Stimulated activated naive CD8-positive, alpha-beta T cell treated with anti-CD3 and anti-CD28 coated beads, Interleukin-15, Interleukin-2, amounts not matched to agents 100 ng/mL and 50 ng/mL, for 24 hours (primary cell): ENCODE data around the gene FGFR3.
"Not testable (repeated sequence)": the region's sequence is repeated elsewhere in the genome, so short reads cannot be mapped to it uniquely, and the experiment has no call there.

Source experiments
- H3K27ac Mint-ChIP-seq: one replicate; pipeline ENCODE4 v1.8.0; 2021; ENCODE audit warnings: mild to moderate bottlenecking, mixed read lengths
- H3K27me3 Mint-ChIP-seq: one replicate; pipeline ENCODE4 v1.8.0; 2021; ENCODE audit warnings: mixed read lengths
- H3K36me3 Mint-ChIP-seq: one replicate; pipeline ENCODE4 v1.8.0; 2021; ENCODE audit warnings: low read depth, mixed read lengths
- H3K4me1 Mint-ChIP-seq: one replicate; pipeline ENCODE4 v1.8.0; 2021; ENCODE audit warnings: low read depth, mixed read lengths
- H3K4me3 Mint-ChIP-seq: one replicate; pipeline ENCODE4 v1.8.0; 2021; ENCODE audit warnings: mild to moderate bottlenecking, mixed read lengths
- H3K9me3 Mint-ChIP-seq: one replicate; pipeline ENCODE4 v1.8.0; 2021; ENCODE audit warnings: mixed read lengths

Gene FGFR3

DNA sequence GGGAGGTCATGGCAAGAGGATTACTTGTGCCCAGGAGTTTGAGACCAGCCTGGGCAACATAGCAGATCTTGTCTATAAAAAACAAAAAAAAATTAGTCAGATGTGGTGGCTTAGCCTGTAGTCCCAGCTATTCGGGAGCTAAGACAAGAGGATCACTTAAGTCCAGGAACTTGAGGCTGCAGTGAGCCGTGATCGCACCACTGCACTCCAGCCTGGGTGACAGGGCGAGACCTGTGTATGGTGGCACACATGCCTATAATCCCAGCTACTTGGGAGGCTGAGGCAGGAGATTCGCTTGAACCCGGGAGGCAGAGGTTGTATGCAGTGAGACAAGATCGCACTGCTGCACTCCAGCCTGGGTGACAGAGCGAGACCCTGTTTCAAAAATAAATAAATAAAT, 42.7 kb downstream of the FGFR3 start:
- H3K27me3 Mint-ChIP-seq, H3K4me3 Mint-ChIP-seq, H3K27ac Mint-ChIP-seq, H3K9me3 Mint-ChIP-seq: not testable (repeated sequence)
- Mint-ChIP-seq H3K4me1 (peaks cover 11% of the 10 kb centered on the region), H3K36me3 (peaks cover 63% of the 10 kb centered on the region)

DNA sequence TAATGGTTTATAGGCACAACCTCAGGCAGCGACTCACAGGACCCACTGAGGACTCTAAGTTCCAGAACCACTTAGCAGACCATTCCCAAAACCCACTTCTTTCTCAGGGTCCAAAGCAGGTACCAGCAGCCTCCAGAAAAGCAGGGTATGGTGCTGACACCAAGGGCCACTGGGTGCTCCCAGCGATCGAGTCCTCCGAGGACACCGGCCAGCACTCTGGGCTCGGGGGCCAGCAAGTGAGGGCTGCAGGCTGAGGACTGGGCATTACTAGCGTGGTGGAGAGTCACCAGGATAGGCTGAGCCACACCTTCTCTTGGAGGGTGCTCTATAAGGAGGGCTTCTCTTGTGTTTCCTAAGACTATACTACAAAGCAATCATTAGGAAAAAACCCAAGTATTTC, 43.6 kb downstream of the FGFR3 start:
- Mint-ChIP-seq H3K4me1 (peaks cover 11% of the 10 kb centered on the region), H3K27ac (no peak overlapping the region), H3K4me3 (no peak overlapping the region), H3K9me3 (no peaks in the 10 kb centered on the region), H3K27me3 (no peaks in the 10 kb centered on the region), H3K36me3 (peaks cover 62% of the 10 kb centered on the region)

GRCh38 chr4:1837069-1837468, 44.0 kb downstream of the FGFR3 start:
- peaks cover 60% of the 10 kb centered on the region for H3K36me3 Mint-ChIP-seq
- no peak overlapping the region for H3K27ac Mint-ChIP-seq
- no peaks in the 10 kb centered on the region for H3K27me3 Mint-ChIP-seq
- H3K4me3 Mint-ChIP-seq: no peak overlapping the region
- H3K4me1 Mint-ChIP-seq: peaks cover 11% of the 10 kb centered on the region
- H3K9me3 Mint-ChIP-seq: no peaks in the 10 kb centered on the region

DNA sequence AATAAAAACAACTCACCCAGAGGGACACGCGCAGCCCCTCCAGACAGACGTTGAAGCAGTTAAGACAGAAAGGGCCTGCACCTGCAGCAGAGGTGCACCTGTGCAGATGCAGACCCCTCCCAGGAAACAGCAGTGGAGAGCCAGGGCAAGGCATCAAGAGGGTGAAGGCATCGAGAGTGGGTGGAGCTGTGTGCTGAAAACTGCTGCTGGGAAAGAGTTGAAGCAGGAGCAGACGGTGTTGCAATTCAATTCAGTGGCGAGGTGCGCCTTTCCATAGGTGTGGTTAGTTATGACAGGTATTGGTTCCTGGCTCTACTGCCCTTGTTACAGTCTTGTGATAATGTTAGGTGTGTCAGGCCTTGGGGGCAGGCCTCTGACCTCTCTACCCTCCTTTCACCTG, 46.2 kb downstream of the FGFR3 start:
- Mint-ChIP-seq H3K36me3 (peaks cover 70% of the 10 kb centered on the region), H3K9me3 (no peaks in the 10 kb centered on the region), H3K4me1 (peaks cover 6% of the 10 kb centered on the region), H3K27me3 (no peaks in the 10 kb centered on the region), H3K4me3 (no peak overlapping the region), H3K27ac (no peak overlapping the region)

DNA sequence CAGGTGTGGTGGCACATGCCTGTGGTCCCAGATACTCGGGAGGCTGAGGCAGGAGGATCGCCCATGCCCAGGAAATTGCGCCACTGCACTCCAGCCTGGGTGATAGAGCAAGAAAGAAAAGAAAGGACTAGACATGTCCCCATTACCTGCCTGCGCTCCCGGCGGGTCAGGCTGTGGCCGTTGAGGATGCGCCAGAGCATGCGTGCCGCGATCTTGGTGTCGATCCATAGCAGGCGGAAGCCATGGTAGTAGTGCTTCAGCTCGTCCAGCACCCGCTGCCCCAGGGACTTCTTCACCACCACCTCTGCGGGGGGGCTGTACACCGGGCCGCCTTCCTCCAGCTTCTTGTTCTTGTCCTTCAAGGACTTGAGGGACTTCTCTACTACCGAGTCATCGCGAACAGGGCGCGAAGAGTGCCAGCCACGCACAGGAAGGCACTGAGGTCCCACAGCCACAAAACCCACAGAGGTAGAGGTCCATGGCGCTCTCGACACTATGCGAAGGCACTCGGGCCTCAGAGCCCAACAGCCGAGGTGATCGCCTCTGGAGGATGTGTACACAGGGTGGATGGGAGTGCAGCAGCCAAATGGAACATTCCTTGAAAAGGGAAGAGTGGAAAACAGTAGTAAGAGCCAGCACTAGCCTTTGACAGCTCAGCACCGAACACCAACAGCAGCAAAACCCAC, 48.3 kb downstream of the FGFR3 start:
- Mint-ChIP-seq H3K4me3 (no peak overlapping the region), H3K36me3 (peaks cover 63% of the 10 kb centered on the region), H3K9me3 (no peaks in the 10 kb centered on the region), H3K27ac (no peak overlapping the region), H3K27me3 (no peaks in the 10 kb centered on the region), H3K4me1 (peaks cover under 1% of the 10 kb centered on the region)

GRCh38 chr4:1841887-1842210, 48.8 kb downstream of the FGFR3 start:
- H3K27ac Mint-ChIP-seq: no peak overlapping the region
- H3K4me1 Mint-ChIP-seq: peaks cover 5% of the 10 kb centered on the region
- H3K4me3 Mint-ChIP-seq: no peak overlapping the region
- H3K9me3 Mint-ChIP-seq: no peaks in the 10 kb centered on the region
- peaks cover 64% of the 10 kb centered on the region for H3K36me3 Mint-ChIP-seq
- no peaks in the 10 kb centered on the region for H3K27me3 Mint-ChIP-seq

GRCh38 chr4:1842339-1842895, 49.3 kb downstream of the FGFR3 start:
- peak overlapping the region; percentile 19 for H3K27ac Mint-ChIP-seq

GRCh38 chr4:1842993-1843448, 49.9 kb downstream of the FGFR3 start:
- peaks cover 64% of the 10 kb centered on the region for H3K36me3 Mint-ChIP-seq
- no peak overlapping the region for H3K27ac Mint-ChIP-seq
- H3K4me3 Mint-ChIP-seq: no peak overlapping the region
- H3K9me3 Mint-ChIP-seq: no peaks in the 10 kb centered on the region
- no peaks in the 10 kb centered on the region for H3K27me3 Mint-ChIP-seq
- H3K4me1 Mint-ChIP-seq: peaks cover 6% of the 10 kb centered on the region

More at GRCh38 chr4:1842339-1842895, 49.3 kb downstream of the FGFR3 start:
- H3K9me3 Mint-ChIP-seq: no peaks in the 10 kb centered on the region
- H3K4me1 Mint-ChIP-seq: peaks cover 6% of the 10 kb centered on the region
- H3K27me3 Mint-ChIP-seq: no peaks in the 10 kb centered on the region
- H3K4me3 Mint-ChIP-seq: no peak overlapping the region
- H3K36me3 Mint-ChIP-seq: peaks cover 64% of the 10 kb centered on the region

DNA sequence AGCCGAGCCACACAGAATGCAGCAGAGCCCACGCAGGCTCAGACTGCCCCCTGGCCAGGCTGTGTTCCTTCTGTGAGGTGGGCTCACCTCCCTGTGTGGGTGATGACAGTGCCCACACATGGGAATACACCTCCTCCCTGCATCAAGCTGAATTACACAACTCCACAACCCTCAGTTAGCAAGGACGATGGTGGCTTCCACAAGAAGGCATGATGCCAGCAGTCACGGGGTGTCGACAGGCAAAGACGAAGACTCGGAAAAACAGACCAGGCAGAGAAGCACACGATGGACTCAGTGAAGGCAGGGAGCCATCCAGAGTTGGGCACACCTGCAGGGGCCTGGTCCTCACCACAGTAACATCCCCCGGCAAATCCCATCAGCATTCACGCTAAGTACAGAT, 50.8 kb downstream of the FGFR3 start:
- H3K4me1 Mint-ChIP-seq: peaks cover 6% of the 10 kb centered on the region
- peaks cover 61% of the 10 kb centered on the region for H3K36me3 Mint-ChIP-seq
- no peak overlapping the region for H3K4me3 Mint-ChIP-seq
- no peaks in the 10 kb centered on the region for H3K9me3 Mint-ChIP-seq
- H3K27me3 Mint-ChIP-seq: no peaks in the 10 kb centered on the region
- no peak overlapping the region for H3K27ac Mint-ChIP-seq

- not testable (repeated sequence) for H3K27me3 Mint-ChIP-seq, H3K4me1 Mint-ChIP-seq
Measured at GRCh38 chr4:1844618-1845017, 51.5 kb downstream of the FGFR3 start.

GRCh38 chr4:1846580-1846979, 53.5 kb downstream of the FGFR3 start:
- Mint-ChIP-seq H3K4me1 (peaks cover 14% of the 10 kb centered on the region), H3K36me3 (peaks cover 48% of the 10 kb centered on the region), H3K4me3 (no peak overlapping the region), H3K27me3 (no peaks in the 10 kb centered on the region), H3K9me3 (no peaks in the 10 kb centered on the region), H3K27ac (no peak overlapping the region)

More at GRCh38 chr4:1844618-1845017, 51.5 kb downstream of the FGFR3 start:
- peaks cover 55% of the 10 kb centered on the region for H3K36me3 Mint-ChIP-seq
- H3K4me3 Mint-ChIP-seq, H3K27ac Mint-ChIP-seq, H3K9me3 Mint-ChIP-seq: not testable (repeated sequence)

- Mint-ChIP-seq H3K36me3 (peaks cover 38% of the 10 kb centered on the region), H3K9me3 (no peaks in the 10 kb centered on the region), H3K4me1 (peaks cover 43% of the 10 kb centered on the region), H3K27ac (no peak overlapping the region), H3K4me3 (no peak overlapping the region), H3K27me3 (no peaks in the 10 kb centered on the region)
Measured at GRCh38 chr4:1850276-1850675, 57.2 kb downstream of the FGFR3 start.

DNA sequence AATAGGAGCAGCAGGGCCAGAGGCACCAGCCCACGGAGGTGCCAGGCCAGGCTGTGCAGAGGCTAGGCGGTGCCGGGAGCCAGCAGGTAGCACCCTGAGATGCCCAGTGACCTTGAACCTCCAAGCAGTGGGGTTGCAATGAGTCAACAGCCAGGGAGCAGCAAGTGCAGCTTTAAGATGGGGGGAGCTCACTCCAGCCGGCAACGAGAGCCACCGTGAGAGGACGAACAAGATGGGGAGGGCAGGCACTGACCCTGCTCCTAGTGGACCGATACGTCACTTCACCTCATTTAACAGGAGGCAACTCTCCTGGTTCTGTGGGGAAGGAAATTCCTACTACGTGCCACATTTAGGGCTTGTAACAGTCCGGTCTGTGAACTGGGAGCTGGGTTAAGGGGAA, 58.1 kb downstream of the FGFR3 start:
- Mint-ChIP-seq H3K4me3 (no peak overlapping the region), H3K27ac (no peak overlapping the region), H3K36me3 (peaks cover 35% of the 10 kb centered on the region), H3K9me3 (no peaks in the 10 kb centered on the region), H3K27me3 (no peaks in the 10 kb centered on the region), H3K4me1 (peaks cover 43% of the 10 kb centered on the region)

DNA sequence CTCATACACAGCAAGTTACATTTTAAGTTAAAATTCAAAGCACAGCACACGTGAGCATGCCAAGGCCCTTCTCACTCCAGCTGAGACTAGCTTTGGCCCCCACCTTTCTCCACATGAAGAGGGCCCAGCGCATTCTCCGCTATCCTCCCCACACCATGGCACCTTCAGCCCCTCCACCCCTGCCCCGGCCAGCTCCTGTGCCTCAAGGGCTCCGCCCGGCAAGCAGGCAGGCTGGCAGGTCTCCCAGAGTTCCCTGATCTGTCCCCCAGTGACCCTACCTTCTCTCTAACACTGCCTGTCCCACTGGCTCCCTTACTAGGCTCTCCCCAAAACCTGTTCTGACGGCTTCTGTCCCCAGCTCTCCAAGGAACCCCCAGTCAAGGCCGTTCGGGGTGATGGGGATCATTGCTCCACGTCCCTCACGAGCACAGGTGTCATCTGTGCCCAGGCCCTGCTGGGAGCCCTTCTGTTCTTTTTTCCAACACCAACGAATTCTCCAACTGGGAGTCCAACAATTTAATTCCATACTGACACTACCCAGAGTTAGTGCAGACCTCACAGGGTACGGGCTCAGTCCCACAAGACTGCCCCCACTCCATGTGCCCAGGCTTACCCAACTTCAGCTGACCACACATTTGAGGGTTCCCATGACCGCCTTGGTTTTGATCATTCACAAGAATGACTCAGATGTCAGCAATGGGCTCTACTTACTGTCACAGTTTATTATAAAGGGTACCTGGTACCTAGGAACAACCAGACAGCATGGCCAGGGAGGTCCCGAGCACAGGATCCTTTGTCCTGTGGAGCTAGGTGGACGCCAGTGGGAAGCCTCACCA, 58.7 kb downstream of the FGFR3 start:
- Mint-ChIP-seq H3K9me3 (no peaks in the 10 kb centered on the region), H3K36me3 (peaks cover 29% of the 10 kb centered on the region), H3K4me3 (no peak overlapping the region), H3K27me3 (no peaks in the 10 kb centered on the region), H3K4me1 (peaks cover 38% of the 10 kb centered on the region), H3K27ac (no peak overlapping the region)

DNA sequence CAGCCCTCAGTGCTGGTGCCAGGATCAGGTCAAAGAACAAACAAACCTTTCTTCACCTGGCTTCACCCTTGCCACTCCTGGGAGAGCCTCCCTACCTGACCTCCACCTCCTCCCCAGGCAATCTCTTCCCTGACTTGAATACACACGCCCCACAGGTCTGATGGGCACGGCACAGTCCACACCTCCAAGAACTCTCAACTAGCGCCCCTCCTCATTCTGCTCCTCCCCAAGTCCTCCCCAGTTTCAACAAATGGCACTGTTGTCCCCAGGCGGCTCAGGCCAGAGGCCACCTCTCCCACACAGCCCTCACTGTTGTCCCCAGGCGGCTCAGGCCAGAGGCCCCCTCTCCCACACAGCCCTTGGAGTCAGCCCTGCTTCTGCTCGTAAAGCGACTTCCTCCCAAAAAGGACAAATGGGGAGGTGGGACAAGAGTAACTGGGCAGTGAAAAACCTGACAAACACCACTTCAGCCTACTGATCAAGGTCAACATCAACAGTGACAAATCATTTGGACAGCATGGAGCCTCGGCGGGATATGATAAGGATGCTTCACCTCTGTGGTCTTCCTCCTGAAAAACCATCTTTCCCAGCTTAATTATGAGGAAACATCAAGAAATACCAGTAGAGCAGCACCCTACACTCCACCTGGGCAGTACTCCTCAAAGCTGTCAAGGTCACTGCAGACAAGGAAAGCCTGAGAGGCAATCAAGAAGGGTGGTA, 60.0 kb downstream of the FGFR3 start:
- H3K4me1 Mint-ChIP-seq: peaks cover 46% of the 10 kb centered on the region
- H3K27ac Mint-ChIP-seq: no peak overlapping the region
- peak overlapping the region; percentile 39 for H3K4me3 Mint-ChIP-seq

More for the DNA sequence above, 60.0 kb downstream of the FGFR3 start:
- Mint-ChIP-seq H3K36me3 (peaks cover 22% of the 10 kb centered on the region), H3K27me3 (no peaks in the 10 kb centered on the region), H3K9me3 (no peaks in the 10 kb centered on the region)
